Measurements from ENCODE around the gene PHLDB3. TPM values are rescaled to one million over a fixed set of nuclear protein-coding genes. Genes with fewer than 3 reads are reported as not detected.

Gene PHLDB3
- total and polyA plus RNA-seq, 2 donors (not counting 3 experiments of a cell fraction or from before 2014, with no cell fraction given) = 5.5 to 12.0 TPM

DNA sequence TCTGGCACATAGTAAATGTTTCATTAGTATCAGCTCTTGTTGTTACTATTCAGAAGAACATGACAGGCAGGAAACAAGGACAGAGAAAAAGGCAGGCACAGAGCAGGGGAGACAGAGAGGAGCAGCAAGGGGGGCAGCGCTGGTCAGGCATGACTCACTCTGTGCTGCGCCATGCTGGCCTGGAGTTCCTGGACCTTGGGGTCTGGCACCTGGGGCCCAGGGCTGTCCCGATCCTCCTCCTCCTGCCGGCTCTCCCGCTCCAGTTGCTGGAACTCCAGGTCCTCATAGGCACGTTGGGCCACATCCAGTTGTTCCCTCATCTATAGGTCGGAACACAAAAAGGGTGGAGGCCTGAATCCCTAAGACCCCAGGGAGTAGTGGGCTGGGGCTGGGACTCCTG is 7.6 kb downstream of the PHLDB3 start:
- TF ChIP-seq FOS (IDR thresholded peaks at IDR 0.05; ENCODE audit: borderline replicate concordance, insufficient read depth, low read length) = no peak
- no peak for TF ChIP-seq JUN (IDR thresholded peaks at IDR 0.05; ENCODE audit: borderline replicate concordance, insufficient read depth, insufficient read length, low read depth)
- no peak for TF ChIP-seq POLR2AphosphoS5 (IDR thresholded peaks at IDR 0.05; ENCODE audit: insufficient read depth, low read depth, low read length)
- no peak for TF ChIP-seq MAX (IDR thresholded peaks at IDR 0.05; ENCODE audit: insufficient read depth, insufficient read length)
- TF ChIP-seq POLR2A (IDR thresholded peaks at IDR 0.05; ENCODE audit: low read depth, low read length) = no peak
- TF ChIP-seq, protein P1, sequence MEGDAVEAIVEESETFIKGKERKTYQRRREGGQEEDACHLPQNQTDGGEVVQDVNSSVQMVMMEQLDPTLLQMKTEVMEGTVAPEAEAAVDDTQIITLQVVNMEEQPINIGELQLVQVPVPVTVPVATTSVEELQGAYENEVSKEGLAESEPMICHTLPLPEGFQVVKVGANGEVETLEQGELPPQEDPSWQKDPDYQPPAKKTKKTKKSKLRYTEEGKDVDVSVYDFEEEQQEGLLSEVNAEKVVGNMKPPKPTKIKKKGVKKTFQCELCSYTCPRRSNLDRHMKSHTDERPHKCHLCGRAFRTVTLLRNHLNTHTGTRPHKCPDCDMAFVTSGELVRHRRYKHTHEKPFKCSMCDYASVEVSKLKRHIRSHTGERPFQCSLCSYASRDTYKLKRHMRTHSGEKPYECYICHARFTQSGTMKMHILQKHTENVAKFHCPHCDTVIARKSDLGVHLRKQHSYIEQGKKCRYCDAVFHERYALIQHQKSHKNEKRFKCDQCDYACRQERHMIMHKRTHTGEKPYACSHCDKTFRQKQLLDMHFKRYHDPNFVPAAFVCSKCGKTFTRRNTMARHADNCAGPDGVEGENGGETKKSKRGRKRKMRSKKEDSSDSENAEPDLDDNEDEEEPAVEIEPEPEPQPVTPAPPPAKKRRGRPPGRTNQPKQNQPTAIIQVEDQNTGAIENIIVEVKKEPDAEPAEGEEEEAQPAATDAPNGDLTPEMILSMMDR (IDR thresholded peaks at IDR 0.05; ENCODE audit: extremely low read depth in 1 of 2, insufficient read depth in 1 of 2, low read depth in 1 of 2, low read length in 2 of 2) = no peak
- no peak for TF ChIP-seq GATA2 (IDR thresholded peaks at IDR 0.05; ENCODE audit: insufficient read depth, insufficient read length, low read depth, low read length)
- TF ChIP-seq EZH2 (IDR thresholded peaks at IDR 0.05; ENCODE audit: borderline replicate concordance, low read depth, low read length, severe bottlenecking) = no peak
- no peak for TF ChIP-seq MYC (IDR thresholded peaks at IDR 0.05; ENCODE audit: low read depth, low read length)
- Histone ChIP-seq H3K27me3 (ENCODE audit: control insufficient read depth in 2 of 2, insufficient read depth in 2 of 2, low read length in 2 of 2) (no peaks in the 10 kb centered on the region), H3K9me1 (replicated peaks; ENCODE audit: control insufficient read depth, extremely low read depth, insufficient read depth, low read length) (no peaks in the 10 kb centered on the region), H3K27ac (ENCODE audit: insufficient read depth, low read depth, low read length) (no peak overlapping the region), H3K4me2 (ENCODE audit: insufficient read depth, low read length) (no peak overlapping the region), H2AFZ (ENCODE audit: low read depth, low read length) (no peak overlapping the region), H3K36me3 (ENCODE audit: control insufficient read depth in 2 of 2, extremely low read depth in 1 of 2, insufficient read depth in 2 of 2, low read length in 2 of 2) (peaks cover 0 to 6% of the 10 kb centered on the region in 2 experiments), H3K4me3 (replicated peaks in 1 of 3; ENCODE audit: insufficient read depth in 1 of 3, low read depth in 1 of 3, low read length in 3 of 3) (no peak overlapping the region), H3K9me3 (replicated peaks; ENCODE audit: control insufficient read depth, insufficient read depth, low read length) (no peaks in the 10 kb centered on the region), H3K4me1 (ENCODE audit: control insufficient read depth, extremely low read depth, insufficient read depth, low read length) (no peaks in the 10 kb centered on the region), H3K79me2 (ENCODE audit: control insufficient read depth, insufficient read depth, low read length) (no peaks in the 10 kb centered on the region), H3K9ac (replicated peaks; ENCODE audit: extremely low read depth, insufficient read depth, low read length) (no peak overlapping the region), H4K20me1 (replicated peaks; ENCODE audit: control insufficient read depth, extremely low read depth, insufficient read depth, low read length) (no peaks in the 10 kb centered on the region)
- POLR2A ChIA-PET = no interaction called here
- dilution Hi-C loops (cut with MboI; ENCODE audit: extremely low pct_ligation_motif_present, low sequenced_read_pairs) = no loop called here
- CTCF ChIA-PET = interaction anchor here (1.2 to 3.4 kb wide), 2 partner anchors 22 to 50 kb away, joined by 3 to 14 read pairs; no protein-coding TSS in a partner anchor
- no peak for FAIRE-seq
- BruUV-seq (replicated peaks) = no TSS peak
- intact Hi-C loops (cut with micrococcal nuclease) = no loop called here
- DNase-seq (ENCODE audit: low read depth, low spot score) = no peak
